Measurements from ENCODE around the gene INTS1.

INTS1 gene

GRCh38 chr7:1459920-1460820 lies 44.0 kb downstream of the INTS1 start:
- TF ChIP-seq, protein P1, sequence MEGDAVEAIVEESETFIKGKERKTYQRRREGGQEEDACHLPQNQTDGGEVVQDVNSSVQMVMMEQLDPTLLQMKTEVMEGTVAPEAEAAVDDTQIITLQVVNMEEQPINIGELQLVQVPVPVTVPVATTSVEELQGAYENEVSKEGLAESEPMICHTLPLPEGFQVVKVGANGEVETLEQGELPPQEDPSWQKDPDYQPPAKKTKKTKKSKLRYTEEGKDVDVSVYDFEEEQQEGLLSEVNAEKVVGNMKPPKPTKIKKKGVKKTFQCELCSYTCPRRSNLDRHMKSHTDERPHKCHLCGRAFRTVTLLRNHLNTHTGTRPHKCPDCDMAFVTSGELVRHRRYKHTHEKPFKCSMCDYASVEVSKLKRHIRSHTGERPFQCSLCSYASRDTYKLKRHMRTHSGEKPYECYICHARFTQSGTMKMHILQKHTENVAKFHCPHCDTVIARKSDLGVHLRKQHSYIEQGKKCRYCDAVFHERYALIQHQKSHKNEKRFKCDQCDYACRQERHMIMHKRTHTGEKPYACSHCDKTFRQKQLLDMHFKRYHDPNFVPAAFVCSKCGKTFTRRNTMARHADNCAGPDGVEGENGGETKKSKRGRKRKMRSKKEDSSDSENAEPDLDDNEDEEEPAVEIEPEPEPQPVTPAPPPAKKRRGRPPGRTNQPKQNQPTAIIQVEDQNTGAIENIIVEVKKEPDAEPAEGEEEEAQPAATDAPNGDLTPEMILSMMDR (IDR thresholded peaks at IDR 0.05; ENCODE audit: borderline replicate concordance, control extremely low read depth, extremely low read depth, insufficient read depth, missing control alignments): no peak
- in situ Hi-C loops (cut with MboI; ENCODE audit: low sequenced_read_pairs, unreplicated experiment): no loop called here
- peak; percentile 65 for DNase-seq (ENCODE audit: low spot score)

DNA sequence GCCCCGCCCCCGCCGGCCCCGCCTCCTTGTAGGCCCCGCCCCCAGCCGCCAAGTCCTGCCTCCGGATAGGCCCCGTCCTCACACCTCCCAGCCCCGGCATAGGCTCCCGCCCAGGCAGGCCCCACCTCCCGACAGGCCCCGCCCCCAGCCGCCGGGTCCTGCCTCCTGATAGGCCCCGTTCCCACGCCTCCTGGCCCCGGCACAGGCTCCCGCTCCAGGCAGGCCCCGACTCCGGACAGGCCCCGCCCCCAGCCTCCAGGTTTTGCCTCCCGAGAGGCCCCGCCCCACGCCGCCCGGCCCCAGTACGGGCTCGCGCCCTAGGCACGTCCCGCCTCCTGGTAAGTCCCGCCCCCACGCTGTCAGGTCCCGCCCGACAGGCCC lies 44.7 kb downstream of the INTS1 start:
- peak; percentile 100 for DNase-seq (ENCODE audit: low spot score)
- in situ Hi-C loops (cut with MboI; ENCODE audit: low sequenced_read_pairs, unreplicated experiment): no loop called here
- TF ChIP-seq, protein P1 (IDR thresholded peaks at IDR 0.05; ENCODE audit: borderline replicate concordance, control extremely low read depth, extremely low read depth, insufficient read depth, missing control alignments): no peak

DNA sequence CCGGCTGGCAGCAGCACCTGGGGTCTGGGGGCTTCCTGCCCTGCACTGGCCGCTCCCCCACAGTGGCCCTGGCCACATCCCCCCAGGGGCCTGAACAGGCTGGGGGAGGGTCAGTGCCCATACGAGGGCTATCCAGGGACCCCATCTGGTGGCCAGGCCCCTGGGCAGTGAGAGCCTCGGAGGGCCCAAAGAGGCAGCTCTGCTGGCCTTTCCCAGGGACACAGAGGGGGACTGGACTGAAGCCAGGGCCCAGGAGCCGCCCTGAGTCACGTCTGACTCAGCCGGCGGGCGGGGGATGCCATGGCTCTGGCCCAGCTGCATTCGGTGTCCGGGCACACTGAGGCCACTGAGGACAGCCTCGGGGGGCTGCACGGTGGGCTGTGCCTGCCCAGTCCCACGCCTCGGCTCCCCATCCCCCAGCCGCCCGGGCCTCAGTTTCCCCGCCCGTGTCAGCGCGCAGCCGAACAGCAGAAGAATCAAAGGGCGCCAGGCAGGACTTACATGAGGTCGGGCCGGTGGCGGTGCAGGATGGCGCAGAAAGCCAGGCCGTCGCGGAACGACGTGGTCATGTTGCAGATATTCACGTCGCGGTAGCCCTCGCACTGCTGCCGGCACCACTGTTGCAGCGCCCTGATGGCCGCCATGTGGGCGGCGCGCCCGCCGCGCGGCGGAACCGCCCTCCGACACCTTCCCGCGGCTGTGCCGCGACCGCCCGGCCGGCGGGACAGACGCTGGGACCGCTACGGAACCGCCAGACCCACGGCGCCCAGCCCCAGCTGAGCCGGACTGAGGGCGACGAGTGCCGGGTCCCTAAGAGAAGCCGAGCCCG lies 45.3 kb downstream of the INTS1 start, which contains the start of gene MICALL2:
MICALL2 (minus strand) TSS at position 788 of the 829 bp plus-strand sequence; CDS start at position 644, 144 bp downstream.
- in situ Hi-C loops (cut with MboI; ENCODE audit: low sequenced_read_pairs, unreplicated experiment): no loop called here
- DNase-seq (ENCODE audit: low spot score): peak; percentile 60
- TF ChIP-seq, protein P1 (IDR thresholded peaks at IDR 0.05; ENCODE audit: borderline replicate concordance, control extremely low read depth, extremely low read depth, insufficient read depth, missing control alignments): no peak

DNA sequence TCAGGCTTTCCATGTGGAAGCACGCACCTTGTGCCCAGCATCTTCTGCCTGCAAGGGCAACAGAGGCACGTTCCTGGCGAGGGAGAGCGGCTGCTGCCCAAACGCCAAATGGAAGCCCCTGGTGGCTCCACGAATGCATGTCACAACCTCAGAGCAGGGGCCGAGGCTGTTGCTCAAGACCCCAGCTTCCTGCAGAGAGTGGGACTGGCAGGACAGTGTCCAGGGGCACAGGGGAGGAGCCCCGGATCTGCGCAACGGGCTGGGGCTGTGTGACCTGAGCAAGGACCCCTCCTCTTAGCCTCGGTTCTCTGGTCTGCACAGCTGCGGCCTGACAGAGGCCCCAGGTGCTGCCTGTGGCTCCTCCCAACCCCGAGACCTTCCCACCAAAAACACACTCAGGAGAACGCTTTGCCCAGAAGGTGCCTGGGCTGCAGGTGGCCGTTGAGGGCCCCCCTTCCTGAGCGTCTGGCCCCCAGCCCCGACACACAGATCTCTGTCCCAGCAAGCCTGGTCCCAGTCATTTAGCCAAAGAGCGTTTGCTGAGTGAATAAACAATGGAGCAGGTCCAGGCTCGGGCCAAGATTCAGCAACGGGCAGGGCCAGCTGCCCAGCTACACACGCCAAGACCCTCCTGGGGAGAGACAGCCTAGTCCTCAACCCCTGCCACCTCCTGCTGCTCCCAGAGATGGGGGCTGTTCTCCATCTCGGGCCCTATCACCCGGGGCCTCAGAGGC lies 46.1 kb downstream of the INTS1 start:
- in situ Hi-C loops (cut with MboI; ENCODE audit: low sequenced_read_pairs, unreplicated experiment): no loop called here
- TF ChIP-seq, protein P1 (IDR thresholded peaks at IDR 0.05; ENCODE audit: borderline replicate concordance, control extremely low read depth, extremely low read depth, insufficient read depth, missing control alignments): no peak
- no peak for DNase-seq (ENCODE audit: low spot score)

GRCh38 chr7:1457059-1457948 lies 46.9 kb downstream of the INTS1 start:
- in situ Hi-C loops (cut with MboI; ENCODE audit: low sequenced_read_pairs, unreplicated experiment): no loop called here

More at GRCh38 chr7:1457059-1457948, 46.9 kb downstream of the INTS1 start:
- DNase-seq (ENCODE audit: low spot score): no peak
- TF ChIP-seq, protein P1 (IDR thresholded peaks at IDR 0.05; ENCODE audit: borderline replicate concordance, control extremely low read depth, extremely low read depth, insufficient read depth, missing control alignments): no peak

All from GM13976 (cell line).